Activated CD8-positive, alpha-beta memory T cell treated with anti-CD3 and anti-CD28 coated beads for 36 hours (primary cell): ENCODE results near the gene ADGRA1. TPM values are rescaled to one million over a fixed set of nuclear protein-coding genes. Genes with fewer than 3 reads are reported as not detected.

Experiments used
- CTCF ChIA-PET: fragments of 350-600 bp; sonication (Branson Sonifier 250); formaldehyde crosslinking; loops from one replicate; lab custom pipeline; 2021; ENCODE audit warnings: antibody characterized with exemption; lab: Charles Lee
- POLR2A ChIA-PET: fragments of 350-600 bp; sonication (Branson Sonifier 250); formaldehyde crosslinking; loops from one replicate; lab custom pipeline; 2021; ENCODE audit warnings: antibody characterized with exemption; lab: Charles Lee
- total RNA-seq, 2 experiments: library from RNA; stranded (reverse); gene quantifications; one replicate each; pipeline ENCODE4 v1.2.3, GENCODE V29; 2021

Gene ADGRA1
- total RNA-seq, 2 experiments from 2014 or later = not detected

- POLR2A ChIA-PET = no interaction called here
- CTCF ChIA-PET = no interaction called here
Observed at GRCh38 chr10:133121479-133121878, 33.8 kb downstream of the ADGRA1 start.

GRCh38 chr10:133122171-133122935 lies 34.6 kb downstream of the ADGRA1 start:
- ChIA-PET CTCF (no interaction called here), POLR2A (no interaction called here)

GRCh38 chr10:133123050-133123745 lies 35.5 kb downstream of the ADGRA1 start:
- CTCF ChIA-PET = no interaction called here
- POLR2A ChIA-PET = no interaction called here

GRCh38 chr10:133123746-133124356 lies 36.1 kb downstream of the ADGRA1 start:
- POLR2A ChIA-PET = no interaction called here
- CTCF ChIA-PET = interaction anchor here (1.8 kb wide), 1 partner anchor 185 kb away, joined by 7 read pairs; no protein-coding TSS in a partner anchor

- ChIA-PET POLR2A (no interaction called here), CTCF (interaction anchor here (0.8 to 1.8 kb wide), 3 partner anchors 55 to 287 kb away, joined by 3 to 7 read pairs (median 3); no protein-coding TSS in a partner anchor)
Observed at GRCh38 chr10:133124357-133125211, 36.9 kb downstream of the ADGRA1 start.

- CTCF ChIA-PET = interaction anchor here (0.8 to 1.0 kb wide), 2 partner anchors 54 to 288 kb away, joined by 3 read pairs; no protein-coding TSS in a partner anchor
- POLR2A ChIA-PET = no interaction called here
Observed at GRCh38 chr10:133125901-133126300, 38.2 kb downstream of the ADGRA1 start.

GRCh38 chr10:133126431-133127290 lies 38.9 kb downstream of the ADGRA1 start:
- ChIA-PET CTCF (no interaction called here), POLR2A (no interaction called here)

- ChIA-PET POLR2A (no interaction called here), CTCF (no interaction called here)
Observed at GRCh38 chr10:133127291-133128125, 39.8 kb downstream of the ADGRA1 start.

GRCh38 chr10:133128126-133129070 lies 40.7 kb downstream of the ADGRA1 start:
- ChIA-PET CTCF (no interaction called here), POLR2A (no interaction called here)

- POLR2A ChIA-PET = no interaction called here
- CTCF ChIA-PET = no interaction called here
Observed at GRCh38 chr10:133129071-133129858, 41.5 kb downstream of the ADGRA1 start.

GRCh38 chr10:133129859-133130495 lies 42.3 kb downstream of the ADGRA1 start:
- CTCF ChIA-PET = no interaction called here
- POLR2A ChIA-PET = no interaction called here

- ChIA-PET CTCF (no interaction called here), POLR2A (no interaction called here)
Observed at GRCh38 chr10:133130602-133131001, 42.9 kb downstream of the ADGRA1 start.

- POLR2A ChIA-PET = no interaction called here
- CTCF ChIA-PET = no interaction called here
Observed at GRCh38 chr10:133131053-133131452, 43.3 kb downstream of the ADGRA1 start.

- CTCF ChIA-PET = no interaction called here
- POLR2A ChIA-PET = no interaction called here
Observed at GRCh38 chr10:133131734-133132472, 44.2 kb downstream of the ADGRA1 start.
